ENCODE data around the gene CADM4. TPM values are rescaled to one million over a fixed set of nuclear protein-coding genes. Genes with fewer than 3 reads are reported as not detected.

Gene CADM4
- total RNA-seq, 1 donor from 2014 or later, result 7.7 TPM

- no peaks in the 10 kb centered on the region for H3F3A ChIP-seq (ENCODE audit: low read depth)
- H4K20me1 ChIP-seq (ENCODE audit: low read depth), result no peaks in the 10 kb centered on the region
- H3K27ac ChIP-seq, result no peak overlapping the region
- H3K27me3 ChIP-seq, result peaks cover 27% of the 10 kb centered on the region
- Mint-ChIP-seq H3K4me1 (peaks cover 7% of the 10 kb centered on the region), H3K4me3 (no peak overlapping the region), H3K27me3 (ENCODE audit: insufficient read depth, low read depth) (peaks cover 11% of the 10 kb centered on the region), H3K27ac (no peak overlapping the region), H3K9me3 (peaks cover 2% of the 10 kb centered on the region), H3K36me3 (peaks cover 17% of the 10 kb centered on the region)
- no peak overlapping the region for H3K9ac ChIP-seq
- no peak for DNase-seq (ENCODE audit: low spot score)
- no peaks in the 10 kb centered on the region for H3K9me3 ChIP-seq (ENCODE audit: low read depth)
- H3K36me3 ChIP-seq, result no peaks in the 10 kb centered on the region
- no peak overlapping the region for H2AFZ ChIP-seq (replicated peaks)
- H3K4me3 ChIP-seq, result no peak overlapping the region
- H3K79me2 ChIP-seq (ENCODE audit: low read depth), result peaks cover under 1% of the 10 kb centered on the region
- TF ChIP-seq EZH2 (IDR thresholded peaks at IDR 0.05) (no peak), EZH2phosphoT487 (IDR thresholded peaks at IDR 0.05) (no peak), CTCF (IDR thresholded peaks at IDR 0.05) (no peak)
- H3K4me1 ChIP-seq, result no peaks in the 10 kb centered on the region
- no peak overlapping the region for H3K4me2 ChIP-seq
Measured at GRCh38 chr19:43644181-43644580, 4.5 kb upstream of the CADM4 start.

GRCh38 chr19:43643326-43643725 lies 3.7 kb upstream of the CADM4 start:
- Histone ChIP-seq H3K36me3 (no peaks in the 10 kb centered on the region), H3K4me1 (peaks cover 6% of the 10 kb centered on the region), H3K4me2 (no peak overlapping the region), H3K9me3 (ENCODE audit: low read depth) (no peaks in the 10 kb centered on the region), H3F3A (ENCODE audit: low read depth) (peaks cover 4% of the 10 kb centered on the region), H3K79me2 (ENCODE audit: low read depth) (peaks cover 6% of the 10 kb centered on the region), H2AFZ (replicated peaks) (no peak overlapping the region), H3K9ac (no peak overlapping the region), H3K4me3 (no peak overlapping the region), H3K27me3 (peaks cover 36% of the 10 kb centered on the region), H3K27ac (no peak overlapping the region), H4K20me1 (ENCODE audit: low read depth) (peaks cover 7% of the 10 kb centered on the region)
- H3K9me3 Mint-ChIP-seq, result peaks cover 2% of the 10 kb centered on the region
- DNase-seq (ENCODE audit: low spot score), result no peak
- TF ChIP-seq EZH2 (IDR thresholded peaks at IDR 0.05) (no peak), CTCF (IDR thresholded peaks at IDR 0.05) (no peak), EZH2phosphoT487 (IDR thresholded peaks at IDR 0.05) (no peak)
- peaks cover 14% of the 10 kb centered on the region for H3K36me3 Mint-ChIP-seq
- H3K27me3 Mint-ChIP-seq (ENCODE audit: insufficient read depth, low read depth), result peaks cover 17% of the 10 kb centered on the region
- peaks cover 15% of the 10 kb centered on the region for H3K4me1 Mint-ChIP-seq
- no peak overlapping the region for H3K4me3 Mint-ChIP-seq
- no peak overlapping the region for H3K27ac Mint-ChIP-seq

GRCh38 chr19:43642531-43642930 lies 2.9 kb upstream of the CADM4 start:
- Histone ChIP-seq H3K27ac (no peak overlapping the region), H3K4me2 (no peak overlapping the region), H3K27me3 (peaks cover 44% of the 10 kb centered on the region), H3K9ac (no peak overlapping the region), H3K9me3 (ENCODE audit: low read depth) (no peaks in the 10 kb centered on the region), H3K79me2 (ENCODE audit: low read depth) (peaks cover 12% of the 10 kb centered on the region), H3K4me3 (no peak overlapping the region), H4K20me1 (ENCODE audit: low read depth) (peaks cover 15% of the 10 kb centered on the region), H3K4me1 (peaks cover 6% of the 10 kb centered on the region), H3F3A (ENCODE audit: low read depth) (peaks cover 4% of the 10 kb centered on the region), H2AFZ (replicated peaks) (no peak overlapping the region), H3K36me3 (no peaks in the 10 kb centered on the region)
- H3K36me3 Mint-ChIP-seq, result peaks cover 11% of the 10 kb centered on the region
- H3K27ac Mint-ChIP-seq, result no peak overlapping the region
- TF ChIP-seq EZH2phosphoT487 (IDR thresholded peaks at IDR 0.05) (no peak), CTCF (IDR thresholded peaks at IDR 0.05) (no peak), EZH2 (IDR thresholded peaks at IDR 0.05) (no peak)
- DNase-seq (ENCODE audit: low spot score), result no peak
- peaks cover 2% of the 10 kb centered on the region for H3K9me3 Mint-ChIP-seq
- no peak overlapping the region for H3K4me3 Mint-ChIP-seq
- peaks cover 16% of the 10 kb centered on the region for H3K27me3 Mint-ChIP-seq (ENCODE audit: insufficient read depth, low read depth)
- H3K4me1 Mint-ChIP-seq, result peaks cover 23% of the 10 kb centered on the region

All from neural progenitor cell (in vitro differentiated cells).